Cardiac fibroblast (primary cell): Measurements from ENCODE around the gene INAFM2.

Experiments
- DNase-seq, 2 donors: peaks; one replicate each; pipeline versions ENCODE4 v3.0.0 to v3.0.0-alpha.2; 2010; ENCODE audit warnings: low read depth in 2 of 2
- H3K4me3 ChIP-seq, 2 donors: replicated peaks in 1 of 2; 1 replicate in 1 of 2; 2 replicates in 1 of 2; pipeline ENCODE4 v1.5.1; 2011; ENCODE audit warnings: low read depth in 2 of 2, low read length in 2 of 2, mild to moderate bottlenecking in 2 of 2, moderate library complexity in 1 of 2
- CTCF ChIP-seq: IDR thresholded peaks from one replicate; pipeline ENCODE4 v1.5.1; 2011; ENCODE audit warnings: low read depth, mild to moderate bottlenecking, low read length, inconsistent platforms

Gene INAFM2

GRCh38 chr15:40303576-40303975 lies 19.9 kb upstream of the INAFM2 start:
- DNase-seq, result no peak
- TF ChIP-seq CTCF, result no peak
- no peak overlapping the region for H3K4me3 ChIP-seq

GRCh38 chr15:40305281-40305680 lies 18.2 kb upstream of the INAFM2 start:
- DNase-seq, result no peak
- H3K4me3 ChIP-seq, result no peak overlapping the region
- no peak for TF ChIP-seq CTCF

GRCh38 chr15:40306371-40306770 lies 17.1 kb upstream of the INAFM2 start:
- no peak overlapping the region for H3K4me3 ChIP-seq
- no peak for TF ChIP-seq CTCF
- DNase-seq, result no peak

- H3K4me3 ChIP-seq, result no peak overlapping the region
- DNase-seq, result no peak
- TF ChIP-seq CTCF, result no peak
Observed at GRCh38 chr15:40306908-40307307, 16.6 kb upstream of the INAFM2 start.

GRCh38 chr15:40307421-40308211 lies 15.9 kb upstream of the INAFM2 start, which contains the start of gene PLCB2:
PLCB2 (minus strand) TSS chr15:40307935; CDS start chr15:40307672, 263 bp downstream.
- no peak within 1 kb of the TSS for H3K4me3 ChIP-seq
- peak; percentile 13 for TF ChIP-seq CTCF
- DNase-seq, result no peak

GRCh38 chr15:40309344-40309862 lies 14.1 kb upstream of the INAFM2 start:
- TF ChIP-seq CTCF, result no peak
- no peak for DNase-seq
- H3K4me3 ChIP-seq, result no peak overlapping the region
